Right atrium auricular region (tissue), 2 donors: Measurements from ENCODE around the gene MYL11. TPM values are rescaled to one million over a fixed set of nuclear protein-coding genes. Genes with fewer than 3 reads are reported as not detected.
A peak's percentile ranks its signal among the peaks of the same experiment; 100 is the strongest.

Experiments
- DNase-seq: peaks from one replicate; pipeline ENCODE4 v3.0.0-alpha.2; 2019; ENCODE audit warnings: low spot score
- H3K27ac ChIP-seq, 2 donors: fragments of 200-600 bp; sonication (generic); 1 replicate in 1 of 2; 2 replicates in 1 of 2; pipeline ENCODE4 v1.5.1; 2016 to 2019
- H3K27me3 ChIP-seq, 2 donors: fragments of 200-600 bp; sonication (generic); one replicate each; pipeline versions ENCODE4 v1.5.1 to v1.6.0; 2017 to 2019
- H3K36me3 ChIP-seq: fragments of 200-600 bp; sonication (generic); one replicate; pipeline ENCODE4 v1.5.1; 2016
- H3K4me1 ChIP-seq, 2 donors: fragments of 200-600 bp; sonication (generic); one replicate each; pipeline versions ENCODE4 v1.5.1 to v1.6.0; 2017 to 2019
- H3K4me3 ChIP-seq, 2 donors: fragments of 200-600 bp; sonication (generic); 1 replicate in 1 of 2; 2 replicates in 1 of 2; pipeline ENCODE4 v1.5.1; 2017 to 2019; ENCODE audit warnings: mild to moderate bottlenecking in 1 of 2, moderate library complexity in 1 of 2
- H3K9me3 ChIP-seq, 2 donors: fragments of 200-600 bp; sonication (generic); one replicate each; pipeline ENCODE4 v1.5.1; 2019
- CTCF ChIP-seq, 2 donors: fragments of 200-600 bp; sonication (generic); IDR thresholded peaks; one replicate each; pipeline ENCODE4 v1.5.1; 2019; ENCODE audit warnings: antibody characterized with exemption in 2 of 2
- total RNA-seq, 2 donors: library from RNA; depleted of rRNA; stranded (reverse); fragments of >200 nt; gene quantifications; one replicate each; pipeline ENCODE4 v1.1.0, GENCODE V29; 2016

MYL11 gene
- total RNA-seq, 2 donors from 2014 or later = not detected

GRCh38 chr16:30365200-30365599 is 9.4 kb upstream of the MYL11 start:
- peaks cover 0 to 40% of the 10 kb centered on the region in 2 donors for H3K4me1 ChIP-seq
- no peak for TF ChIP-seq CTCF (IDR thresholded peaks at IDR 0.05)

GRCh38 chr16:30366511-30366910 is 8.1 kb upstream of the MYL11 start:
- no peak overlapping the region for H3K27ac ChIP-seq
- DNase-seq = no peak
- no peak overlapping the region for H3K4me3 ChIP-seq
- H3K4me1 ChIP-seq = peaks cover 0 to 45% of the 10 kb centered on the region in 2 donors
- peaks cover 27% of the 10 kb centered on the region for H3K36me3 ChIP-seq
- TF ChIP-seq CTCF (IDR thresholded peaks at IDR 0.05) = no peak
- H3K9me3 ChIP-seq = no peaks in the 10 kb centered on the region
- H3K27me3 ChIP-seq = no peaks in the 10 kb centered on the region

More at GRCh38 chr16:30365200-30365599, 9.4 kb upstream of the MYL11 start:
- no peaks in the 10 kb centered on the region for H3K27me3 ChIP-seq
- DNase-seq = no peak
- H3K36me3 ChIP-seq = peaks cover 27% of the 10 kb centered on the region
- no peak overlapping the region for H3K27ac ChIP-seq
- H3K9me3 ChIP-seq = no peaks in the 10 kb centered on the region
- H3K4me3 ChIP-seq = no peak overlapping the region

GRCh38 chr16:30367349-30368009 is 7.1 kb upstream of the MYL11 start:
- Histone ChIP-seq H3K27ac (peak overlapping the region; percentile 81 to 85), H3K9me3 (no peaks in the 10 kb centered on the region), H3K36me3 (peaks cover 27% of the 10 kb centered on the region), H3K4me3 (peak overlapping the region; percentile 90), H3K4me1 (peaks cover 0 to 55% of the 10 kb centered on the region in 2 donors), H3K27me3 (no peaks in the 10 kb centered on the region)
- no peak for DNase-seq
- no peak for TF ChIP-seq CTCF (IDR thresholded peaks at IDR 0.05)

- peak overlapping the region; percentile 81 to 85 for H3K27ac ChIP-seq
- DNase-seq = peak; percentile 70
Observed at GRCh38 chr16:30368122-30368791, 6.3 kb upstream of the MYL11 start.

GRCh38 chr16:30368792-30369090 is 5.9 kb upstream of the MYL11 start:
- Histone ChIP-seq H3K27ac (peak overlapping the region; percentile 81 to 85), H3K4me1 (peaks cover 0 to 56% of the 10 kb centered on the region in 2 donors), H3K27me3 (no peaks in the 10 kb centered on the region), H3K9me3 (no peaks in the 10 kb centered on the region), H3K36me3 (peaks cover 19% of the 10 kb centered on the region), H3K4me3 (peak overlapping the region; percentile 90)
- TF ChIP-seq CTCF (IDR thresholded peaks at IDR 0.05) = no peak
- DNase-seq = no peak

More at GRCh38 chr16:30368122-30368791, 6.3 kb upstream of the MYL11 start:
- peaks cover 0 to 56% of the 10 kb centered on the region in 2 donors for H3K4me1 ChIP-seq
- no peaks in the 10 kb centered on the region for H3K27me3 ChIP-seq
- no peaks in the 10 kb centered on the region for H3K9me3 ChIP-seq
- TF ChIP-seq CTCF (IDR thresholded peaks at IDR 0.05) = no peak
- peaks cover 23% of the 10 kb centered on the region for H3K36me3 ChIP-seq
- peak overlapping the region; percentile 90 for H3K4me3 ChIP-seq
